GM23248 (cell line): ENCODE measurements around the gene NIT1. TPM values are rescaled to one million over a fixed set of nuclear protein-coding genes. Genes with fewer than 3 reads are reported as not detected.

Experiments
- DNase-seq: peaks from one replicate; pipeline ENCODE4 v3.0.0-alpha.2; 2015
- H2AFZ ChIP-seq: fragments of 200-600 bp; sonication (generic); 2 replicates; pipeline ENCODE4 v1.6.1; 2016; ENCODE audit warnings: antibody characterized with exemption
- H3F3A ChIP-seq: fragments of 200-600 bp; sonication (generic); 2 replicates; pipeline ENCODE4 v1.6.1; 2016; ENCODE audit warnings: mild to moderate bottlenecking, antibody characterized with exemption, mixed run types; ENCODE audit not compliant: insufficient read depth
- H3K27ac ChIP-seq: fragments of 200-600 bp; sonication (generic); 2 replicates; pipeline ENCODE4 v1.5.1; 2016; ENCODE audit warnings: mild to moderate bottlenecking
- H3K27me3 ChIP-seq: fragments of 200-600 bp; sonication (generic); replicated peaks from 2 replicates; pipeline ENCODE4 v1.6.1; 2016; ENCODE audit warnings: mild to moderate bottlenecking; ENCODE audit not compliant: insufficient read depth
- H3K36me3 ChIP-seq: fragments of 200-600 bp; sonication (generic); 2 replicates; pipeline ENCODE4 v1.6.1; 2016; ENCODE audit warnings: low read depth, mild to moderate bottlenecking
- H3K4me1 ChIP-seq: fragments of 200-600 bp; sonication (generic); 2 replicates; pipeline ENCODE4 v1.6.1; 2016; ENCODE audit warnings: mild to moderate bottlenecking; ENCODE audit not compliant: insufficient read depth
- H3K4me2 ChIP-seq: fragments of 200-600 bp; sonication (generic); one replicate; pipeline ENCODE4 v1.6.1; 2016; ENCODE audit warnings: mild to moderate bottlenecking; ENCODE audit not compliant: unreplicated experiment
- H3K4me3 ChIP-seq: fragments of 200-600 bp; sonication (generic); 2 replicates; pipeline ENCODE4 v1.5.1; 2016; ENCODE audit warnings: mild to moderate bottlenecking
- H3K79me2 ChIP-seq: fragments of 200-600 bp; sonication (generic); 2 replicates; pipeline ENCODE4 v1.6.1; 2016; ENCODE audit warnings: mild to moderate bottlenecking; ENCODE audit not compliant: insufficient read depth
- H3K9ac ChIP-seq: fragments of 200-600 bp; sonication (generic); 2 replicates; pipeline ENCODE4 v1.6.1; 2016; ENCODE audit warnings: mild to moderate bottlenecking
- H3K9me2 ChIP-seq: fragments of 200-600 bp; sonication (generic); 2 replicates; pipeline ENCODE4 v1.6.1; 2016; ENCODE audit warnings: mixed run types, mild to moderate bottlenecking, moderate library complexity; ENCODE audit not compliant: insufficient read depth
- H3K9me3 ChIP-seq: fragments of 200-600 bp; sonication (generic); one replicate; pipeline ENCODE4 v1.6.1; 2017; ENCODE audit warnings: low read depth
- H4K20me1 ChIP-seq: fragments of 200-600 bp; sonication (generic); 2 replicates; pipeline ENCODE4 v1.6.0; 2016; ENCODE audit not compliant: insufficient read depth
- EZH2 ChIP-seq: fragments of 200-600 bp; sonication (generic); IDR thresholded peaks from 2 replicates; pipeline ENCODE4 v1.6.1; 2018; ENCODE audit warnings: antibody characterized with exemption, mild to moderate bottlenecking; ENCODE audit not compliant: insufficient read depth, poor library complexity, severe bottlenecking
- EZH2phosphoT487 ChIP-seq: fragments of 200-600 bp; sonication (generic); IDR thresholded peaks from 2 replicates; pipeline ENCODE4 v1.6.1; 2018; ENCODE audit warnings: antibody characterized with exemption, moderate library complexity, mild to moderate bottlenecking, low read depth; ENCODE audit not compliant: insufficient read depth
- WGBS, 2 experiments: methylation state at CpG; one replicate each; pipeline ENCODE4 v1.1.6; 2015 to 2017; ENCODE audit warnings: low lambda C conversion rate in 2 of 2, low coverage in 1 of 2; ENCODE audit errors: missing lambda C conversion rate in 2 of 2; 5-methylcytosine and 5-hydroxymethylcytosine counted together
- in situ Hi-C: fragments of 300-500 bp; cut with MboI; formaldehyde crosslinking; loops from 2 replicates; pipeline ENCODE4 v1.15.0; 2020
- polyA plus RNA-seq: library from polyadenylated mRNA; unstranded; fragments of >200 nt; fragmentation: Nextera tagmentation; extraction: Ambion mirVana; gene quantifications from 2 replicates; pipeline ENCODE4 v1.2.1, GENCODE V29; 2016
- total RNA-seq: library from RNA; depleted of rRNA; stranded (reverse); fragments of >200 nt; shearing (Covaris generic); gene quantifications from 2 replicates; pipeline ENCODE4 v1.2.3, GENCODE V29; 2014

Gene NIT1
- total and polyA plus RNA-seq, 2 experiments from 2014 or later = 24.3 to 30.9 TPM

GRCh38 chr1:161091093-161091492, 26.8 kb upstream of the NIT1 start:
- Histone ChIP-seq H3F3A (0 out of 2 replicates have a peak, but pooled peaks cover 18% of the 10 kb centered on the region), H3K79me2 (no peaks in the 10 kb centered on the region), H3K36me3 (no peaks in the 10 kb centered on the region), H4K20me1 (no peaks in the 10 kb centered on the region), H2AFZ (no peak overlapping the region), H3K27me3 (no peaks in the 10 kb centered on the region), H3K27ac (no peak overlapping the region), H3K4me3 (no peak overlapping the region), H3K9me2 (no peaks in the 10 kb centered on the region), H3K4me2 (no peak overlapping the region), H3K9ac (no peak overlapping the region), H3K4me1 (peaks cover 33% of the 10 kb centered on the region), H3K9me3 (no peaks in the 10 kb centered on the region)
- no peak for TF ChIP-seq EZH2
- TF ChIP-seq EZH2phosphoT487 = no peak
- WGBS, 2 experiments = 82% methylated on average over 5 of the region's 5 CpGs
- DNase-seq = no peak
- in situ Hi-C loops = loop anchor here (10.0 kb wide), 1 partner anchor 96 kb away; no protein-coding TSS in a partner anchor

GRCh38 chr1:161091796-161092507, 26.0 kb upstream of the NIT1 start:
- no peak overlapping the region for H3K9ac ChIP-seq
- in situ Hi-C loops = loop anchor here (10.0 kb wide), 1 partner anchor 97 kb away; no protein-coding TSS in a partner anchor

GRCh38 chr1:161092621-161093028, 25.3 kb upstream of the NIT1 start:
- TF ChIP-seq EZH2 = no peak
- TF ChIP-seq EZH2phosphoT487 = no peak
- peaks cover 44% of the 10 kb centered on the region for H3K4me1 ChIP-seq
- H3K4me3 ChIP-seq = no peak overlapping the region
- no peaks in the 10 kb centered on the region for H3K9me2 ChIP-seq
- H3K27me3 ChIP-seq = no peaks in the 10 kb centered on the region
- DNase-seq = peak; percentile 61
- in situ Hi-C loops = loop anchor here (10.0 kb wide), 1 partner anchor 98 kb away; no protein-coding TSS in a partner anchor
- H3K4me2 ChIP-seq = peak overlapping the region; percentile 19
- H3K79me2 ChIP-seq = no peaks in the 10 kb centered on the region
- no peaks in the 10 kb centered on the region for H3K9me3 ChIP-seq
- 89 to 91% methylated on average over 3 of the region's 3 CpGs for WGBS, 2 experiments
- no peaks in the 10 kb centered on the region for H3K36me3 ChIP-seq
- no peak overlapping the region for H2AFZ ChIP-seq
- no peak overlapping the region for H3K9ac ChIP-seq
- no peak overlapping the region for H3K27ac ChIP-seq
- no peaks in the 10 kb centered on the region for H4K20me1 ChIP-seq
- H3F3A ChIP-seq = 0 out of 2 replicates have a peak, but pooled peaks cover 14% of the 10 kb centered on the region

More at GRCh38 chr1:161091796-161092507, 26.0 kb upstream of the NIT1 start:
- H3F3A ChIP-seq = 0 out of 2 replicates have a peak, but pooled peaks cover 18% of the 10 kb centered on the region
- no peak overlapping the region for H3K4me2 ChIP-seq
- H3K4me3 ChIP-seq = no peak overlapping the region
- TF ChIP-seq EZH2 = no peak
- no peak for TF ChIP-seq EZH2phosphoT487
- no peak overlapping the region for H3K27ac ChIP-seq
- 96 to 99% methylated on average over 7 of the region's 7 CpGs for WGBS, 2 experiments
- no peaks in the 10 kb centered on the region for H3K9me3 ChIP-seq
- no peaks in the 10 kb centered on the region for H3K79me2 ChIP-seq
- no peak for DNase-seq
- no peaks in the 10 kb centered on the region for H3K36me3 ChIP-seq
- no peak overlapping the region for H2AFZ ChIP-seq
- peaks cover 41% of the 10 kb centered on the region for H3K4me1 ChIP-seq
- no peaks in the 10 kb centered on the region for H3K9me2 ChIP-seq
- H4K20me1 ChIP-seq = no peaks in the 10 kb centered on the region
- no peaks in the 10 kb centered on the region for H3K27me3 ChIP-seq

GRCh38 chr1:161094481-161094880, 23.4 kb upstream of the NIT1 start:
- TF ChIP-seq EZH2phosphoT487 (no peak), EZH2 (no peak)
- no peaks in the 10 kb centered on the region for H3K27me3 ChIP-seq
- H3K9me2 ChIP-seq = no peaks in the 10 kb centered on the region
- H3K27ac ChIP-seq = no peak overlapping the region
- H3K9me3 ChIP-seq = no peaks in the 10 kb centered on the region
- no peak overlapping the region for H2AFZ ChIP-seq
- WGBS, 2 experiments = 94 to 95% methylated on average over 14 of the region's 14 CpGs
- no peak overlapping the region for H3K4me2 ChIP-seq
- no peak overlapping the region for H3K4me3 ChIP-seq
- no peaks in the 10 kb centered on the region for H3K79me2 ChIP-seq
- H3K36me3 ChIP-seq = no peaks in the 10 kb centered on the region
- H4K20me1 ChIP-seq = no peaks in the 10 kb centered on the region
- peaks cover 15% of the 10 kb centered on the region; the same call in 1 of the 2 replicates for H3F3A ChIP-seq
- peaks cover 34% of the 10 kb centered on the region for H3K4me1 ChIP-seq
- H3K9ac ChIP-seq = no peak overlapping the region
- in situ Hi-C loops = loop anchor here (10.0 kb wide), 1 partner anchor 100 kb away; no protein-coding TSS in a partner anchor
- DNase-seq = no peak
